ENCODE measurements around the gene UBR1. TPM values are rescaled to one million over a fixed set of nuclear protein-coding genes. Genes with fewer than 3 reads are reported as not detected.

Gene UBR1
- total and polyA plus RNA-seq, 2 experiments from 2014 or later: 17.2 to 19.6 TPM

GRCh38 chr15:43091859-43092258 lies 14.0 kb downstream of the UBR1 start:
- H3K9me2 ChIP-seq (ENCODE audit: insufficient read depth): no peaks in the 10 kb centered on the region
- H3K27ac ChIP-seq (ENCODE audit: low read depth): no peak overlapping the region
- ATAC-seq (no peak), DNase-seq (ENCODE audit: low spot score) (no peak)
- H3K27ac Mint-ChIP-seq: no peak overlapping the region
- no peaks in the 10 kb centered on the region; the same call in 2 of the 3 replicates for H3K4me1 Mint-ChIP-seq
- H2AFZ ChIP-seq: no peak overlapping the region
- no peaks in the 10 kb centered on the region for H3K27me3 ChIP-seq (ENCODE audit: insufficient read depth)
- no peak overlapping the region for H3K4me2 ChIP-seq
- H4K20me1 ChIP-seq (replicated peaks; ENCODE audit: insufficient read depth): peaks cover 4% of the 10 kb centered on the region; the same call in 1 of the 2 replicates
- H3K27me3 Mint-ChIP-seq (ENCODE audit: insufficient read depth, low read depth, poor library complexity): peaks cover 3% of the 10 kb centered on the region
- H3K36me3 ChIP-seq (ENCODE audit: insufficient read depth): no peaks in the 10 kb centered on the region
- no peak overlapping the region for H3K4me3 ChIP-seq
- H3K4me1 ChIP-seq (ENCODE audit: insufficient read depth): no peaks in the 10 kb centered on the region
- TF ChIP-seq POLR2AphosphoS5 (IDR thresholded peaks at IDR 0.05; ENCODE audit: low read depth) (no peak), ZNF114 (CRISPR knock-in tag; IDR thresholded peaks at IDR 0.05) (no peak), EZH2 (IDR thresholded peaks at IDR 0.05; ENCODE audit: low read depth, unreplicated experiment) (no peak), REST (IDR thresholded peaks at IDR 0.05; ENCODE audit: unreplicated experiment) (no peak), NANOG (IDR thresholded peaks at IDR 0.05; ENCODE audit: borderline replicate concordance) (no peak), CTCF (conservative IDR thresholded peaks at IDR 0.05; ENCODE audit: low read depth in 2 of 2) (no peak), ZNF331 (CRISPR knock-in tag; IDR thresholded peaks at IDR 0.05; ENCODE audit: low read depth) (no peak), JUNB (IDR thresholded peaks at IDR 0.05; ENCODE audit: unreplicated experiment) (no peak), EZH2phosphoT487 (IDR thresholded peaks at IDR 0.05; ENCODE audit: unreplicated experiment) (no peak), STAT1 (IDR thresholded peaks at IDR 0.05; ENCODE audit: unreplicated experiment) (no peak), ETS1 (IDR thresholded peaks at IDR 0.05) (no peak), ZNF462 (CRISPR knock-in tag; IDR thresholded peaks at IDR 0.05) (no peak), CREB1 (CRISPR knock-in tag; IDR thresholded peaks at IDR 0.05; ENCODE audit: low read depth) (no peak)
- no peak overlapping the region for H3K4me3 Mint-ChIP-seq
- no peaks in the 10 kb centered on the region for H3F3A ChIP-seq (replicated peaks; ENCODE audit: low read depth)
- no peaks in the 10 kb centered on the region for H3K9me3 Mint-ChIP-seq
- H3K36me3 Mint-ChIP-seq (ENCODE audit: low read depth): peaks cover 12% of the 10 kb centered on the region
- H3K79me2 ChIP-seq (replicated peaks; ENCODE audit: insufficient read depth): peaks cover 80% of the 10 kb centered on the region
